A549 (cell line): ENCODE data around the gene SERHL2.

Source experiments
- BHLHE40 ChIP-seq: IDR thresholded peaks from 2 replicates; pipeline ENCODE4 v1.6.1; 2012; ENCODE audit warnings: low read depth, low read length, inconsistent platforms
- CEBPB ChIP-seq, 2 experiments: fragments of >200 bp in 1 of 2; sonication (Bioruptor Twin) in 1 of 2; formaldehyde crosslinking in 1 of 2; IDR thresholded peaks; 2 replicates each; pipeline ENCODE4 v1.6.1; 2012 to 2016
- CTCF ChIP-seq: fragments of >200 bp; sonication (Bioruptor Twin); formaldehyde crosslinking; IDR thresholded peaks from 3 replicates; pipeline ENCODE4 v1.5.1; 2016
- EHMT2 ChIP-seq: fragments of 200-600 bp; sonication (generic); IDR thresholded peaks from 2 replicates; pipeline ENCODE4 v1.6.1; 2016; ENCODE audit warnings: antibody characterized with exemption, low read depth, mild to moderate bottlenecking, moderate library complexity
- EP300 ChIP-seq, 2 experiments: fragments of >200 bp; sonication (Bioruptor Twin); formaldehyde crosslinking; IDR thresholded peaks; 2 replicates in 1 of 2; 3 replicates in 1 of 2; pipeline ENCODE4 v1.6.1; 2016 to 2017
- JUNB ChIP-seq: fragments of >200 bp; sonication (Bioruptor Twin); formaldehyde crosslinking; IDR thresholded peaks from 2 replicates; pipeline ENCODE4 v1.6.1; 2016
- MAX ChIP-seq: IDR thresholded peaks from 2 replicates; pipeline ENCODE4 v1.6.1; 2012
- NFE2L2 ChIP-seq: fragments of 150-350 bp; conservative IDR thresholded peaks from 2 replicates; pipeline ENCODE4 v1.6.1; 2014; ENCODE audit warnings: low read length
- NR3C1 ChIP-seq: fragments of >200 bp; sonication (Bioruptor Twin); formaldehyde crosslinking; IDR thresholded peaks from 3 replicates; pipeline ENCODE4 v1.6.1; 2017
- POLR2A ChIP-seq: IDR thresholded peaks from 2 replicates; pipeline ENCODE4 v1.6.1; 2012; ENCODE audit warnings: mild to moderate bottlenecking, low read length
- RAD21 ChIP-seq, 2 experiments: fragments of >200 bp in 1 of 2; sonication (Bioruptor Twin) in 1 of 2; formaldehyde crosslinking in 1 of 2; IDR thresholded peaks in 1 of 2; conservative IDR thresholded peaks in 1 of 2; 2 replicates in 1 of 2; 3 replicates in 1 of 2; pipeline ENCODE4 v1.6.1; 2012 to 2018; ENCODE audit warnings: inconsistent platforms in 1 of 2
- RCOR1 ChIP-seq: fragments of 150-350 bp; IDR thresholded peaks from 2 replicates; pipeline ENCODE4 v1.6.1; 2014; ENCODE audit warnings: antibody characterized with exemption, low read length, low read depth
- TF ChIP-seq, protein P1 (sequence below): IDR thresholded peaks from 2 replicates; pipeline ENCODE4 v1.6.1; 2012

- TF ChIP-seq CTCF (no peak), POLR2A (no peak), EHMT2 (no peak), NR3C1 (no peak), EP300 (IDR thresholded peaks at IDR 0.05) (no peak), MAX (no peak), RAD21 (conservative IDR thresholded peaks at IDR 0.05 in 1 of 2, IDR thresholded peaks at IDR 0.05 in 1 of 2) (no peak), CEBPB (IDR thresholded peaks at IDR 0.05) (no peak), RCOR1 (no peak), NFE2L2 (no peak), BHLHE40 (no peak), JUNB (no peak)
- TF ChIP-seq, protein P1, sequence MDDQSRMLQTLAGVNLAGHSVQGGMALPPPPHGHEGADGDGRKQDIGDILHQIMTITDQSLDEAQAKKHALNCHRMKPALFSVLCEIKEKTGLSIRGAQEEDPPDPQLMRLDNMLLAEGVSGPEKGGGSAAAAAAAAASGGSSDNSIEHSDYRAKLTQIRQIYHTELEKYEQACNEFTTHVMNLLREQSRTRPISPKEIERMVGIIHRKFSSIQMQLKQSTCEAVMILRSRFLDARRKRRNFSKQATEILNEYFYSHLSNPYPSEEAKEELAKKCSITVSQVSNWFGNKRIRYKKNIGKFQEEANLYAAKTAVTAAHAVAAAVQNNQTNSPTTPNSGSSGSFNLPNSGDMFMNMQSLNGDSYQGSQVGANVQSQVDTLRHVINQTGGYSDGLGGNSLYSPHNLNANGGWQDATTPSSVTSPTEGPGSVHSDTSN: no peak
Observed at GRCh38 chr22:42547562-42547961, 6.2 kb upstream of the SERHL2 start.
